ENCODE results near the gene PRR36.
"Not testable (repeated sequence)": the region's sequence is repeated elsewhere in the genome, so short reads cannot be mapped to it uniquely, and the experiment has no call there.

The PRR36 gene

DNA sequence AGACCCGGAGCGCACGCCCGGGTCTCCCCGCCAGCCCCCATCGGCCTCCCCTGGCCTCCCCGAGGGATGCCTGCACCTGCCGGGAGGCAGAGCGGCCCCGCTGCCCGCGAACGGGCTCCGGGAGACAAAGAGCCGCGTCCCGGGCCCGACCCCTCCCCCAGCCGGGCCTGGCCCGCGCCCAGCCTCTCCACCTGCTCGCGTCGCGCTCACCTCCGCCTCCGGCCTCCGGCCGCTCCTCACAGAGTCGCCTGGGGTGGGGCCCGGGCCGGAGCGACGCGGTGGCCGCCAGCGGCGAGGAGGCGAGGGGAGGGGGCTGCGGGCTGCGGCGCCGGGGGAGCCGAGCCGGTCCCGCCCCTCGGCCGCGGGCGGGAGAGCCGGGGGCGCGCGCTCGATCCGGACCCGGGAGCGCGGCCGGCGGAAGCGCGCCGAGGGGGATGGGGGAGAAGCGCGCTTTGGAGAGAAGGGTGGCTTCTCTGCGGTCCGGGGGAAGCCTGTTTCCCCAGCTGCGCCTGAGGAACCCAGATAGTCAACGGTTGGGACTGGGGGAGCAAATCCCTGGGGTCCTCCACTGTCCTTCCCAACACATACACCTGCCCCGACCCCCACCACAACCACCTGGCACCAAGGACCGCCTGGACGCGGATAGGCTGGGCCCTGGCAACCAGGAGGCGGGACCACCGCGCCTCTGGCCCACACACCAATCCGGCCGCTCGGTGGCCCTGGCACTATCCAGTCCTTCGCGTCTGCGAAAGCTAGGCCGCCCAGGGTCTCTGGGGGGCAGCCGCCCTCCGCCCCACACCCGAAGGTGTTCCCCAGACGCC is at the start of gene PRR36:
Gene PRR36, minus strand, starts transcription at position 315 of the 821 bp plus-strand sequence. CDS start 701 bp downstream, outside the sequence.
- no peak for DNase-seq (ENCODE audit: low read depth)

DNA sequence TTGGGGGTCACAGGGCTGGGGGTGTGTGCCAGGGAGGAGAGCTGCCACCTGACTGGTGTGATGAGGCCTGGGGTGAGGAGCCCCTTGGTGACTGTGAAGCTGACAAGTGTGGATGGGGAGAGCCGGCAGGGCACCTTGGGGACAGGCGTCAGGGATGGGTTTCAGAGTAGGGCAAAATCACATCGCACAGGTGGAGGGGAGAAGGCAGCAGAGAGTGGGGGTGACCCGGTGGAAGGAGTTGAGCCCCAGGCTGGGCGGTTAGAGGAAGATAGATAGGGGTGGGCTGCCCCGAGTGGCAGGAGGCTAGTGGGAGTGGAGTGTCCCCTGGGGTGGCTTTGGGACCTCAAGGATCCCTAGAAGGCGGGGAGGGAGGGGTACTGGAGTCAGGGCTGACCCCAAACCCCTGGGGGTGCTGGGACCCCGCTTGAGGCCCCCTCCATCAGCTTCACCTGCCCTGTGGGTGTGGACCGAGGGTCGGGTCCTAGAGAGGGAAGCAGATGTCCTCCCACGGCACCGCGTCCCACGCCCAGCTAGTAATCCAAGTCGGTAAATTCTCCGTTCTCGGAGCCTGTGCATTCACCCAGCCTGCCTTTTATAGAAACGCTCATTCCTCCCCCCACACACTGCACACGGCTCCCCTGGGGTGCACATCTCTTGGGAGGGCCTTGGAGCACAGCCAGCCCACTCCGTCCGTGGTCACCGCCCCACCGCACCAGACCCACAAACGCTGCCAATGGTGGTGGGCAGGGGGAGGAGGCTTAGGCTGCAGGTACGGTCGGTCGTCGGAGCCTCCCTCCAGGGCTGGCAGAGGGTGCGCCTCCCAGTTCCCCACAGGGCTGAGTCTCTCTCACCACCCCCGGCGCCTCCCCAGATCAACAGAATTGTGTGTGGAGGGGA is 49.4 kb upstream of the PRR36 start:
- no peak for DNase-seq (ENCODE audit: low read depth)

DNA sequence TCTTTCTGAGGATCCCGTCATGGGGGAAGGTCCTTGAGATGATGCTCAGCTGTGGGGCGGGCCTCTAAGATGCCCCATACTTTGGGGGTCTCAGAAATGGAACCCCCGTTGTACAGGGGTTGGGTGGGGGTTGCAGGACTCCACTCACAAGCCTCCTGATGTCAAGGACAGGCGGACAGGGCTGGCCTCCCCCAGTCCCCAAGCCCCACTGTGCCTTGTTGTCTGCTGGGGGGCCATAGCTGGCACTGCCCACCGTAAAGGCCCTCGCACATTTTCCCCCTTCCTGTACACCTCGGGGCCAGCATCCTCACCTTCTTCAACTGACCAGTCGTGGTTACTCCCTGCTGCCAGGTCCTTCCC is 48.6 kb upstream of the PRR36 start:
- no peak for DNase-seq (ENCODE audit: low read depth)

DNA sequence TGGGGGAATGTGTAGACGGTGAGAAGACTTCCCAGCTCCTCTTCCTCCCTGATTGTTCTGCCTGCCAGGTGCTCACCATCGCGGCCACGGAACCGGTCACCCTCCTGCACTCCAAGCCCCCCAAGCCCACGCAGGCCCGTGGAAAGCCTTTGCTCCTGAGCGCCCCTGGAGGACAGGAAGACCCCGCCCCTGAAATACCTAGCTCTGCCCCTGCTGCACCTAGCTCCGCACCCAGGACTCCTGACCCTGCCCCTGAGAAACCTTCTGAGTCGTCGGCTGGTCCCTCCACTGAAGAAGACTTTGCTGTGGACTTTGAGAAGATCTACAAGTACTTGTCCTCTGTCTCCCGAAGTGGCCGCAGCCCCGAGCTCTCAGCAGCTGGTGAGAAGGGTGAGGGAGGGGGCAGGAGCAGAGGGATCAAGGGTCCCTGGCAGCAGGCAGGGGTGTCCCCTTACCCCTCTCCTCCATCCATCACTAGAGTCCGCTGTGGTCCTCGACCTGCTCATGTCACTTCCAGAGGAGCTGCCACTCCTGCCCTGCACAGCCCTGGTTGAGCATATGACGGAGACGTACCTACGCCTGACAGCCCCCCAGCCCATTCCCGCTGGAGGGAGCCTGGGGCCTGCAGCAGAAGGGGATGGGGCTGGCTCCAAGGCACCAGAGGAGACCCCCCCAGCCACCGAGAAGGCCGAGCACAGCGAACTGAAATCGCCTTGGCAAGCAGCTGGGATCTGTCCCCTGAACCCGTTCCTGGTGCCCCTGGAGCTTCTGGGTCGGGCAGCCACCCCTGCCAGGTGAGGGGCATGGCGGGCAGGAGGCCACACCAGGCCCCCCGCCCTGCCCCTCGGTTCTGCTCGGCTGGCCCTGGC is 48.0 kb upstream of the PRR36 start:
- no peak for DNase-seq (ENCODE audit: low read depth)

DNA sequence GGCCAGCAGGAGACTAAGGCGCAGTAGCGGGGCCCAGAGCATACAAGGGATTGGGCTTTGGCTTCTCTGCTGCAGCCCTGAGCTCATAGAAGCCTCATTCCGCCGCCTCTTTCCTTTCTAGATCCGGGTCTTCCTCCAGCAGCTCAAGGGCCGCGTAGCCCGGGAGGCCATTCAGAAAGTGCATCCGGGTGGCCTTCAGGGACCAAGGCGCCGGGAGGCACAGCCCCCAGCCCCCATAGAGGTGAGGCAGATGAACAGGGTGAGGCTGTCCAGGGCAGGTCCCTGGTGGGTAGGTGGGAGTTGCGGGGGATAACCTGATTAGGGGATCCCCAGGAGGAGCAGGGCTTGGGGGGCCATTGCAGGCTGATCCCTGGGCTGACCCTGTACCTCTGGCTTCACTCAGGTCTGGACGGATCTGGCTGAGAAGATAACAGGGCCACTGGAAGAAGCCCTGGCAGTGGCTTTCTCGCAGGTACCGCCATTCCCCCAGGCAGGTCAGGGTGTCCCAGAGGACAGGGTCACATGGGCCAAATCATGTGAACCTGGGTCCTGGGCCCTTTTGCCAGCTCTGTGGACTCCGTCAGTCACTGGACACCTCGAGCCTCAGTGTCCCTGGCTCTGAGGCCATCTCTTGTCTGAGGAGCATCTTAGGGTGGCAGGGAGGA is 47.2 kb upstream of the PRR36 start:
- DNase-seq (ENCODE audit: low read depth): no peak

DNA sequence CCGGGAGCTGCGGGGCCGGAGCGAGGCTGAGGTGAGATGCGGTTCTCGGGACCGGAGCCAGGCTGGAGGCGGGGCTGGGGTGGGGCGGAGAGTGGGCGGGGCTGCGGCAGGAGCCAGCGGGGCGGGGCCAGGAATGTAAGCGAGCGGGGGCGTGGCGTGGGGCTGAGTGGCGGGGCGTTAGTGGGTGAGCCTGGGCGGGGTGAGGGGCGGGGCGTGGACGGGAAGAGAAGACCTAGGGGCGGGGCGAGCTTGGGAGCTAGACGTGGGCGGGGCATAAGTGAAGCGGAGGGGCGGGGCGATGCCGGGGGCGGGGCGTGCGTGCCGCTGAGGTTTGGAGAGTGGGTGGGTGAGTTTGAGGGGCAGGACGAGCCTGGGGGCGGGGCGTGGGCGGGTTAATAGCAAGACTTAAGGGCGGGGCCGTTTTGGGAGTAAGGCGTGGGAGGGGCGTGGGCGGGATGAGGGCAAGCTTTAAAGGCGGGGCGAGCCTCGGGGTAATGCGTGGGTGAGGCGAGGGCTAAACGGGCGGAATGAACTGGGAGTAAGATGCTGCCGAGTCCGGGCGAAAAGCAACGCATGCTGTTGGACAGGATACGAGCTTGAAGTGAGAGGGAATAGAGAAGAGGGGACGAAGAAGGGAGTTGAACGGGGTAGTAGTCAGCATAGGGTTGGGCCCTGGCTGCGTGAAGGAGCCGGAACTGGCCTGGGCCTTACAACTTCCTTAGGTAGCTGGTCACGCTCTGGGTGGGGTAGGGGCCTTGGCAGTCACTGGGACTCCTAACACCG is 46.5 kb upstream of the PRR36 start:
- DNase-seq (ENCODE audit: low read depth): peak; percentile 99

DNA sequence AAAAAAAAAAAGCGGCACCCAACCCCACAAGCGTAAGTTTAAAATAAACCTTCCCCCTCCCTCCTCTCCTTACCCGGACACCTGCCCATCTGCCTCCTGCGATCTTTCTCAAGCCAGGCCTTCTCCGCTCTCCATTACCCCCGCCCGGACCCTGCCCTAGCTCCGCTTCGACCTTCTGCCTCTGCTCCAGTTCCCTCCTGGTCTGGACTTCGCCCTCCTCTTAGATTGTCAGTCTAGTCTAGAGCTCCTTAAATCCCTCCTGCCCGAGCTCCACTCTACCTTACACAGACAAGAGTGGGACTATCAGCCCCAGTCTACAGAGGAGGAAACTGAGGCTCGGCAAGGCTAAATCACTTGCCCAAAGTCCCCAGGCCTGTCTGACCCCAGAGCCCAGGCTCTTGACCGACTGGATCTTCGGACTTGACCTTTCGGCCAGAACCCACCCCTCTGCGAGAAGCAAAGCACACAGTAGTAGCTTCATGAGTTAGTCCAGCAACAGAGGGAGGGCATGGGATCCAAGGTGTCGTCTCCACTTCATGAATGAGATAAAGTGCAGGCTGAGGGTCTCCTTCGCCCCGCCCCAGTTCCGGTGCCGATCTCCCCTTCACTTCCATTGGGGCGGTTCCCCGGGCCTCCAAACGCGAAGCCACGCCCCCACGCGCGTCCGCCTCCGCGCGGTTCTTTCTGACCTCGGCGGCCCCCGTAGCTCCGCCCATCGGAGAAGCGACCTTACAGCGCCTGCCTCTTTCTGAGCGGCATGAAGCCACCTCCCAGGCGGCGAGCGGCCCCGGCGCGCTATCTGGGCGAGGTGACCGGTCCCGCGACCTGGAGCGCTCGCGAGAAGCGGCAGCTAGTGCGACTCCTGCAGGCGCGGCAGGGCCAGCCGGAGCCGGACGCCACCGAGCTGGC is 45.7 kb upstream of the PRR36 start, which contains the start of gene SNAPC2:
Gene SNAPC2, plus strand, starts transcription at position 729 of the 909 bp plus-strand sequence. Its CDS starts 29 bp downstream, at position 758.
- DNase-seq (ENCODE audit: low read depth): peak; percentile 94

DNA sequence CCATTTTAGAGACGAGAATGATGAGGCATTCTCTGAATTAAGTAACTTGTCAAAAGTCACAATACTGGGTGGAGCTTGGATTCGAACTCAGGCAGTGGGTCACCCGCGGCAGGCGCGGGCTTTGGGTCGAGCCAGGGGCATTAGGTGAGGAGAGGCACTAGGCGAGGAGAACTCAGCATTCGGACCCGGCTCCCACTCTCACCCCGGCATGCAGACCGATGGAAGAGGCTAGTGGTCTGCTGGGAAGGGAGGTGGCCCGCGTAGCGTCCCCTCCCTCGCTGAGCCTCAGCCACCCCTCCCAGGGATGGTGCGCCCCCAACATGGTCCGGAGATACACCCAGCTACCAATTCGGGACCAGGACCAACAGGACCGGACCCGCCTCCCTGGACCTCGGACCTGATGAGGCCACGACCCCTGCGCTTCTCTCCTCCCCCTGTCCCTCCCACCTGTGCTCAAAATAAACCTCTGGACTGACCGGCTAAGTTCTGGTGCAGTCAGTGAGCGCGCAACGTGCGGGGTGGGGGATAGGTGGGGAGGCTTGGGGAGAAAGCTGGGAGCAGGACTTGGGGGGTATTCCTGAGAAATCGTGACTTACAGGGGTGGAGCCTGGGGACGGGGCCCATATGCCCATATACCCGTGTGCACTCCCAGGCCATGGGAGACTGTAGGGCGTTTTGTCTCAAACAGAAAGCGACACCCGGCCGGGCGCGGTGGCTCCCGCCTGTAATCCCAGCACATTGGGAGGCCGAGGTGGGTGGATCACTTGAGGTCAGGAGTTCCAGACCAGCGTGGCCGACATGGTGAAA is 44.6 kb upstream of the PRR36 start:
- no peak for DNase-seq (ENCODE audit: low read depth)

DNA sequence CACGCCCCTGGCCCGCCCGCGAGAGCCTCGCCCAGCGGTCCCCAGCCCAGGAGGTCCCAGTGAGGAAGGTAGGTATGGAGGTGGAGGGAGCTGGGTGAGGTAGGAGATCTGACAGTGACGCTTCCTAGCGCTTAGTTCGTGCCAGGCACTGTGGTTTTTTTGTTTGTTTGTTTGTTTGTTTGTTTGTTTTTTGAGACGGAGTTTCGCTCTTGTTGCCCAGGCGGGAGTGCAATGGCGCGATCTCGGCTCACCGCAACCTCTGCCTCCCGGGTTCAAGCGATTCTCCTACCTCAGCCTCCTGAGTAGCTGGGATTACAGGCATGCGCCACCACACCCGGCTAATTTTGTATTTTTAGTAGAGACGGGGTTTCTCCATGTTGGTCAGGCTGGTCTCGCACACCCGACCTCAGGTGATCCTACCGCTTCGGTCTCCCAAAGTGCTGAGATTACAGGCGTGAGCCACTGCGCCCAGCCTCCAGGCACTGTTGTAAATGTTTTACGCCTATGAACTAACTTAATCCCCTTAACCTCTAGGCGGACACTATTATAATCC is 43.9 kb upstream of the PRR36 start:
- DNase-seq (ENCODE audit: low read depth): not testable (repeated sequence)

DNA sequence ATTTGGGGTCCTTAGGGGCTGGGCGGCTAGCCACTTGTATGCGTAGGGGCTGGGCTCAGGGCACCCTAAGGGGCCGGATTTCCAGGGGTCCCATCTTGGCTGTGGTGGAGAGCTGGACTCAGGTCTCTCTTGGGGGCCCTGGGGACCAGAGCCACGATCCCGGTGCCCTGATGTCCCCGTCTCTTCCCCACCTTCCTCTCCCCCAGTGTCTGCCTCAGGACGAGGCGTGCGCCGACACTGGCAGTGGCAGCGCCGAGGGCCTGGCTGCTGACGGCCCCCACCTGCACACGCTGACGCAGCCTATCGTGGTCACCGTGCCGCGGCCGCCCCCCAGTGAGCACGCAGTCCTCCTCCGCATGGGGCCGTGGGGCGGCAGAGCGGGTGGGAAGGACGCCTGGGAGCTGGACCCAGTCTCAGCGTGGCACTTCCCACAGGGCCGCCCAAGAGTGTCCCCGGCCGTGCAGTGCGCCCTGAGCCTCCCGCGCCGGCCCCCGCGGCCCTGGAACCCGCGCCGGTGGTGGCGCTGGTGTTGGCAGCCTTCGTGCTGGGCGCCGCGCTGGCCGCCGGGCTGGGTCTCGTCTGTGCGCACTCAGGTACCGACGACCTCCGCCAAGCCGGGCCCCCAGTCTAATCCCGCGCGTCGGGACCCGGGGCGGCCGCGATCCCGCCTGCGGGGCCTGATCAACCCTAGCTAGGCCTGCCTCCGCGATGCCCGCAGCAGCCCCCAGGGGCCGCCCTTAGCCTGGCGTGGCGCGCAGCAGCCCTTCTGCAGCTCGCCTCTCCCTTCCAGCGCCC is 43.3 kb upstream of the PRR36 start:
- DNase-seq (ENCODE audit: low read depth): peak; percentile 40

DNA sequence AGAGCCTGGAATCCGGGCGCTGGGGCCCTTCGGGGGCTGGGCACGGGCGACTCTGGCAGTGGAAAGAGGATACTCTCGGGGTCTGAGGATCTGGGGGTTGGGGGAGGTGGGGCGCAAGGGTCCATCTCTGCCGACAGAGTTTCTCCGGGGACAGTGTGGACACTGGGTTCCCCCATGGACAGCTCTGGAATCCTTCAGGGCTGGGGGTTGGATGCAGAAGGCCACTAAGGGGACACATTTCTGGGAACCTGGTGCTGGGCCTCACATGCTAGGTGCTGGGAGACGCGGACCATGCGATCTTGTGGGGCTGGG is 42.7 kb upstream of the PRR36 start:
- DNase-seq (ENCODE audit: low read depth): no peak

DNA sequence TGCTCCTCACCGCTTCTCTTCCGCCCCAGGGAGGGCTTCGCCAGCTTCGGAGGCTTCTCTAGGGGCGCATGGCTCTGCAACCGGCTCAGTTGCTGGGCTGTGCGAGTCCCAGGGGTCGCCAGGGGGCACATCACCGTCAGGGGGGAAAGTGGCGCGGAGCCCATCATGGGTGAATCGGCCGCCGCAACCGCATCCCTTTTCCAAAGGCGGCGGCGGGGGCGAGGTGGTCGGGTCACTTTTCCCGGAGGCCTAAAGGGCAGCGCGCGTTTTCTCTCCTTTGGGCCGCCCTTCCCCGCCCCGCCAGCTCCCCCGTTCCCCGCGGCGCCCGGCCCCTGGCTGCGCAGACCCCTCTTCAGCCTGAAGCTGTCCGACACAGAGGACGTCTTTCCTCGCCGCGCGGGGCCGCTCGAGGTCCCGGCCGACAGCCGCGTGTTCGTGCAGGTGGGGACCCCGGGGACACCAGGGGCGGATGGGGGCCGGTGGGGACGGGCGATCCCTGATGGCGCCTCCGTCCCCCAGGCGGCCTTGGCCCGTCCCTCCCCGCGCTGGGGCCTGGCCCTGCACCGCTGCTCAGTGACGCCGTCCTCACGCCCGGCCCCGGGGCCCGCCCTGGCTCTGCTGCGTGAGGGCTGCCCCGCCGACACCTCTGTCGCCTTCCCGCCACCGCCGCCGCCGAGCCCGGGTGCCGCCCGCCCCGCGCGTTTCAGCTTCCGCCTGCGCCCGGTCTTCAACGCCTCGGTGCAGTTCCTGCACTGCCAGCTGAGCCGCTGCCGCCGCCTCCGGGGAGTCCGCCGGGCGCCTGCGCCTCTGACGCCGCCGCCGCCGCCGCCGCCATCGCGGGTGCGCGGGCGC is 42.1 kb upstream of the PRR36 start:
- no peak for DNase-seq (ENCODE audit: low read depth)

DNA sequence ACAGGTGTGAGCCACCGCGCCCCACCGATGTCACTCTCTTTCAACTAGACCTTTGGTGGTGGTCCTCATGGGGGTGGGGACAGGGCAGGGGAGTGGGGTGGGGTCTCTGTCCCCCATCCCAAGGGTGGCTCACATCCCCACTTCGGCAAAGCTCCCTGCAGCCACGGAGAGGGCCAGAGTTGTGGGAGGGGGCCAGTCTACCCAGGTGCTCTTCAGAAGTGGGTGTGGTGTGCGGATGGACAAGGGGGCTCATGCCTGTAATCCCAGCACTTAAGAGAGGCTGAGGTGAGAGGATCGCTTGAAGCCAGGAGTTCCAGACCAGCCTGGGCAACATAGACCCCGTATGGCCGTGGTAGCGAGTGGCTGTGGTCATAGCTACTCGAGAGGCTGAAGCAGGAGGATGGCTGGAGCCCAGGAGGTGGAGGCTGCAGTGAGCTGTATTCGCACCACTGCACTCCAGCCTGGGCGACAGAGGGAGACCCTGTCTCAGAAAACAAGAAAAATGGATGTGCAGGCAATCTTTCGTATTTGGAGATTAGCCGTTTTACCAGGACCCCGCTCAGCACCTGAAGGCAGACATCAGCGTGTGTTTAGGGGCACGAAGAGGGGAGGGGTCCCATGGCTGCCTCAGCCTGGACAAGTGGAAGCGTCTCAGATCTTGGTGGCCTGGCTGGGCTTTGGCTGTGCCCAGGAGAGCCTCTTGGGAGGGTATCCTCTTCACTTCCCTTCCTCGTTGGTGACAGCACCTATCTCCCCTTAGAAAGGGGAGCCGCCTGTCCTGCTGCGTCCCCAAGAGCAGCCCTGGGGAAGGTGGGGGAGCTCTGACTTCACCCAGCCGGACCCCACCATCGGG is 41.3 kb upstream of the PRR36 start:
- no peak for DNase-seq (ENCODE audit: low read depth)

DNA sequence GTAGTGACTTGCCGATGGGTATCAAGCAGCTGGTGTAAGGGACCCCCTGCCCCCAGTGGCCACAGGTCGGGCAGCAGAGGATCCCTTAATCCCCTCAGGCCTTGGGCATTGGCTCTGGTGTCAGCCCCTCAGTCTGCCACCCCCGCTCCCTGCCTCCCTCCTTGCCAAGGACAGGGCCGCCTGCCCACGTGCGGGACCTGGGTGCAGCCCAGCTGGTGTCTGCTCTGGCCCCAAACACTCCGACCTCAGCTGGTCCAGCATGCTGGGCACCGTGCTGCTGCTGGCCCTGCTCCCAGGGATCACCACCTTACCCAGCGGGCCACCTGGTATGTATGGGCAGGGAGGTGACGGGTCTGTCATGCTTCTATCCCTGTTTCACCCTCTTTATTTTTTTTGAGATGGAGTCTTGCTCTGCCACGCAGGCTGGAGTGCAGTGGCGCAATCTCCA is 40.4 kb upstream of the PRR36 start, which contains the start of gene TGFBR3L:
Gene TGFBR3L, plus strand, starts transcription at position 233 of the 448 bp plus-strand sequence.
- no peak for DNase-seq (ENCODE audit: low read depth)

DNA sequence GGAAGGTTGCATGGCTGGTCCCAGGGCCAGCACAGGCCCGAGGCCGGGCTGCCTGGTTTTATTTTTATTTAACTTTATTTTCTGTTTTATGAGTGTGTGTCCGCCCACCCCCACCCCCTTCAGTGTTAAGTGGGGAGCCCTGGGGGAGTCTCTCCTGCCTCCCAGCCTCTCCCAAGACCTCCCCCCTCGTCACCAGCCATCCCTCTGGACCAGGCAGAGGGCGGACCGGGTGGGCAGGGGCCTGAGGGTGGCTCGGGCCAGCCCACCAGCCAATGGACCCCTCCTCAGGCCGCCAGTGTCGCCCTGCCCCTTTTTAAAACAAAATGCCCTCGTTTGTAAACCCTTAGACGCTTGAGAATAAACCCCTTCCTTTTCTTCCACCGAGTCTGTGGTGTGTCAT is 39.9 kb upstream of the PRR36 start:
- DNase-seq (ENCODE audit: low read depth): no peak

DNA sequence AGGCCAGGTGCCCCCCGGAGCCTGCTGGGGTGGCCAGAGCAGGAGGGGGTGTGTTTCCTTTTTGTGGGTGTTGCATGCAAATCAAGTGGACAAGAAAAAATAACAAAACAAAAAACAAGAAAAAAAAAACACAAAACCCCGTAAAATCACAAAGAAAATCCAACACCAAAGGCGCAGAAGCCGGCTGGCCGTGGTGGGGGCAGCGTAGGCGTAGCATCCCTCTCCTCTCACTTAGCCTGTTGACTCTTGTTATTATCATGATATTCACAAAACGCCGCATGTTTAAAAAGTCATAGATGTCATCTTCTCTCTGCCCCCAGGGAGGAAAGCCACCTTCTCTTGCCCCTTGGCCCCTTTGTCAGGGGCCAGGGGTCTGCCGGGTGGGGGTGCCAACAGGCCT is 39.5 kb upstream of the PRR36 start:
- no peak for DNase-seq (ENCODE audit: low read depth)
